A549 (cell line): ENCODE data around the gene ZP4. TPM values are rescaled to one million over a fixed set of nuclear protein-coding genes. Genes with fewer than 3 reads are reported as not detected.
A peak's percentile ranks its signal among the peaks of the same experiment; 100 is the strongest.

Experiments
- ATAC-seq, 2 experiments: fragments of 200-7000 bp in 1 of 2; fragments of >200 bp in 1 of 2; cut with Nextera tagmentation in 1 of 2; cut with Tn5 transposase in 1 of 2; 3 replicates each; pipeline versions ENCODE4 v1.8.0 to v1.9.1; 2018 to 2020; ENCODE audit warnings: mild to moderate bottlenecking in 1 of 2, moderate library complexity in 1 of 2
- CTCF ChIA-PET: fragments of 300-600 bp; sonication (Branson Sonifier 250); formaldehyde crosslinking; extraction: SDS; loops from one replicate; lab custom pipeline; 2021; ENCODE audit warnings: antibody characterized with exemption, inconsistent platforms; lab: Yijun Ruan, JAX
- POLR2A ChIA-PET: fragments of 350-600 bp; formaldehyde crosslinking; extraction: SDS; loops from one replicate; lab custom pipeline; 2021; ENCODE audit warnings: antibody characterized with exemption, inconsistent platforms; lab: Yijun Ruan, JAX
- DNase-seq, 2 experiments: peaks; one replicate each; pipeline versions ENCODE4 v3.0.0 to v3.0.0-alpha.2; 2011 to 2016; ENCODE audit warnings: low read depth in 1 of 2, low spot score in 1 of 2
- FAIRE-seq: peaks from 2 replicates; lab custom pipeline; 2011; peaks lifted over from hg19 to GRCh38; lab: Jason Lieb, UNC
- H3K27ac ChIP-seq, 2 experiments: fragments of >200 bp; sonication (Bioruptor Twin); formaldehyde crosslinking; 3 replicates each; pipeline ENCODE4 v1.5.1; 2016 to 2017
- H3K4me1 ChIP-seq: fragments of >200 bp; sonication (Bioruptor Twin); formaldehyde crosslinking; 3 replicates; pipeline ENCODE4 v1.6.1; 2016
- H3K4me2 ChIP-seq: fragments of >200 bp; sonication (Bioruptor Twin); formaldehyde crosslinking; 3 replicates; pipeline ENCODE4 v1.6.1; 2016
- H3K4me3 ChIP-seq: fragments of >200 bp; sonication (Bioruptor Twin); formaldehyde crosslinking; 3 replicates; pipeline ENCODE4 v1.5.1; 2016
- H3K9me3 ChIP-seq: fragments of >200 bp; sonication (Bioruptor Twin); formaldehyde crosslinking; 3 replicates; pipeline ENCODE4 v1.6.1; 2016
- BHLHE40 ChIP-seq: IDR thresholded peaks from 2 replicates; pipeline ENCODE4 v1.6.1; 2012; ENCODE audit warnings: low read depth, low read length, inconsistent platforms
- CHD4 ChIP-seq: fragments of 200-600 bp; sonication (generic); IDR thresholded peaks from 2 replicates; pipeline ENCODE4 v1.6.1; 2016; ENCODE audit warnings: antibody characterized with exemption, mild to moderate bottlenecking, borderline replicate concordance
- CTCF ChIP-seq: fragments of >200 bp; sonication (Bioruptor Twin); formaldehyde crosslinking; IDR thresholded peaks from 3 replicates; pipeline ENCODE4 v1.5.1; 2016
- EHF ChIP-seq: fragments of 250-450 bp; sonication (Bioruptor Pico); IDR thresholded peaks from 2 replicates; pipeline ENCODE4 v1.5.0; 2020; ENCODE audit warnings: mild to moderate bottlenecking
- ELK1 ChIP-seq: fragments of 150-350 bp; IDR thresholded peaks from 2 replicates; pipeline ENCODE4 v1.6.1; 2014; ENCODE audit warnings: low read depth, mild to moderate bottlenecking, low read length
- EP300 ChIP-seq, 2 experiments: fragments of >200 bp; sonication (Bioruptor Twin); formaldehyde crosslinking; IDR thresholded peaks; 2 replicates in 1 of 2; 3 replicates in 1 of 2; pipeline ENCODE4 v1.6.1; 2016 to 2017
- ESRRA ChIP-seq: fragments of 150-350 bp; IDR thresholded peaks from 2 replicates; pipeline ENCODE4 v1.6.1; 2014; ENCODE audit warnings: mild to moderate bottlenecking, low read length, borderline replicate concordance
- FOSL2 ChIP-seq, 2 experiments: fragments of 450-650 bp in 1 of 2; fragments of >200 bp in 1 of 2; sonication (Bioruptor Twin) in 1 of 2; formaldehyde crosslinking; IDR thresholded peaks; 2 replicates each; pipeline versions ENCODE4 v1.5.0 to v1.6.1; 2016 to 2020; ENCODE audit warnings: mild to moderate bottlenecking in 1 of 2, moderate library complexity in 1 of 2
- FOXS1 ChIP-seq: fragments of 250-450 bp; sonication (Bioruptor Pico); IDR thresholded peaks from 2 replicates; pipeline ENCODE4 v1.5.0; 2020; ENCODE audit warnings: mild to moderate bottlenecking, moderate library complexity
- GATA3 ChIP-seq: IDR thresholded peaks from 2 replicates; pipeline ENCODE4 v1.6.1; 2012; ENCODE audit warnings: borderline replicate concordance
- KDM1A ChIP-seq: fragments of 200-600 bp; sonication (generic); IDR thresholded peaks from 2 replicates; pipeline ENCODE4 v1.6.1; 2016; ENCODE audit warnings: low read depth, mild to moderate bottlenecking
- MAFK ChIP-seq: fragments of 450-650 bp; IDR thresholded peaks from 2 replicates; pipeline ENCODE4 v1.6.1; 2014; ENCODE audit not compliant: partially characterized antibody
- MAX ChIP-seq: IDR thresholded peaks from 2 replicates; pipeline ENCODE4 v1.6.1; 2012
- MYC ChIP-seq: IDR thresholded peaks from 2 replicates; pipeline ENCODE4 v1.6.1; 2012; ENCODE audit warnings: mild to moderate bottlenecking, inconsistent platforms, low read length, improper control_type of control experiment, borderline replicate concordance
- NPAS2 ChIP-seq: fragments of 250-450 bp; sonication (Bioruptor Pico); IDR thresholded peaks from 2 replicates; pipeline ENCODE4 v1.8.0; 2022; ENCODE audit warnings: mild to moderate bottlenecking, moderate library complexity, borderline replicate concordance
- NR3C1 ChIP-seq: fragments of >200 bp; sonication (Bioruptor Twin); formaldehyde crosslinking; IDR thresholded peaks from 3 replicates; pipeline ENCODE4 v1.6.1; 2017
- PHF8 ChIP-seq: fragments of 200-600 bp; sonication (generic); IDR thresholded peaks from 2 replicates; pipeline ENCODE4 v1.6.1; 2016; ENCODE audit warnings: low read depth, mild to moderate bottlenecking, antibody characterized with exemption, moderate library complexity, borderline replicate concordance
- POLR2AphosphoS2 ChIP-seq: conservative IDR thresholded peaks from 2 replicates; pipeline ENCODE4 v1.6.1; 2012; ENCODE audit warnings: low read length, improper control_type of control experiment, inconsistent platforms
- RAD21 ChIP-seq, 2 experiments: fragments of >200 bp in 1 of 2; sonication (Bioruptor Twin) in 1 of 2; formaldehyde crosslinking in 1 of 2; IDR thresholded peaks in 1 of 2; conservative IDR thresholded peaks in 1 of 2; 2 replicates in 1 of 2; 3 replicates in 1 of 2; pipeline ENCODE4 v1.6.1; 2012 to 2018; ENCODE audit warnings: inconsistent platforms in 1 of 2
- RARB ChIP-seq: fragments of 250-450 bp; sonication (Bioruptor Pico); IDR thresholded peaks from 2 replicates; pipeline ENCODE4 v1.8.0; 2021; ENCODE audit warnings: mild to moderate bottlenecking, moderate library complexity
- RCOR1 ChIP-seq: fragments of 150-350 bp; IDR thresholded peaks from 2 replicates; pipeline ENCODE4 v1.6.1; 2014; ENCODE audit warnings: antibody characterized with exemption, low read length, low read depth
- REST ChIP-seq: fragments of 200-600 bp; sonication (generic); IDR thresholded peaks from 2 replicates; pipeline ENCODE4 v1.6.1; 2016; ENCODE audit warnings: antibody characterized with exemption, mild to moderate bottlenecking, moderate library complexity
- SREBF2 ChIP-seq: fragments of 450-650 bp; IDR thresholded peaks from 2 replicates; pipeline ENCODE4 v1.6.1; 2014; ENCODE audit warnings: mild to moderate bottlenecking, moderate library complexity
- TFCP2L1 ChIP-seq: fragments of 250-450 bp; sonication (Bioruptor Pico); IDR thresholded peaks from 2 replicates; pipeline ENCODE4 v1.5.0; 2021; ENCODE audit warnings: mild to moderate bottlenecking
- WGBS: methylation state at CpG from one replicate; pipeline ENCODE4 v1.1.6; 2017; ENCODE audit errors: missing lambda C conversion rate; 5-methylcytosine and 5-hydroxymethylcytosine counted together
- polyA plus RNA-seq, 4 experiments: library from polyadenylated mRNA; depleted of rRNA in 3 of 4; stranded (reverse); fragments of >200 nt; fragmentation: RNase III in 1 of 4; extraction: RNeasy Plus Mini Kit Qiagen cat#74134 plus additional on column Dnase treatment in 1 of 4; gene quantifications; 2 replicates in 3 of 4; 3 replicates in 1 of 4; pipeline ENCODE4 v1.2.3, GENCODE V29; 2011 to 2017

Gene ZP4
- polyA plus RNA-seq, 2 of the 4 experiments (the other 2 are of a cell fraction): not detected

GRCh38 chr1:237902960-237903743, 12.4 kb upstream of the ZP4 start:
- no peak overlapping the region for H3K27ac ChIP-seq
- 3% methylated on average over 4 of the region's 4 CpGs for WGBS
- ChIA-PET CTCF (interaction anchor here (1.2 kb wide), 1 partner anchor 39 kb away, joined by 3 read pairs; no protein-coding TSS in a partner anchor), POLR2A (no interaction called here)
- ATAC-seq: no peak
- no peak overlapping the region for H3K4me2 ChIP-seq
- no peaks in the 10 kb centered on the region for H3K4me1 ChIP-seq
- no peak overlapping the region for H3K4me3 ChIP-seq
- no peak for DNase-seq
- no peak for FAIRE-seq
- TF ChIP-seq CHD4 (no peak), ESRRA (no peak), FOXS1 (CRISPR knock-in tag) (no peak), MAX (no peak), RCOR1 (no peak)
- no peaks in the 10 kb centered on the region for H3K9me3 ChIP-seq

- H3K4me2 ChIP-seq: no peak overlapping the region
- CTCF ChIA-PET: interaction anchor here (0.6 to 0.9 kb wide), 2 partner anchors 62 to 494 kb away, joined by 3 read pairs; no protein-coding TSS in a partner anchor
- no peak overlapping the region for H3K4me3 ChIP-seq
- FAIRE-seq (no peak), DNase-seq (peak; percentile 32 to 44), ATAC-seq (peak; percentile 85 to 94)
- H3K27ac ChIP-seq: no peak overlapping the region
- POLR2A ChIA-PET: no interaction called here
- H3K4me1 ChIP-seq: no peaks in the 10 kb centered on the region
- 29% methylated on average over 5 of the region's 5 CpGs for WGBS
- H3K9me3 ChIP-seq: no peaks in the 10 kb centered on the region
- TF ChIP-seq TFCP2L1 (no peak), NR3C1 (no peak), POLR2AphosphoS2 (no peak), EP300 (IDR thresholded peaks at IDR 0.05) (no peak), RAD21 (conservative IDR thresholded peaks at IDR 0.05 in 1 of 2, IDR thresholded peaks at IDR 0.05 in 1 of 2) (0 out of 5 replicates have a peak, but pooled peaks of 1 of the 2 experiments have one; percentile 11), CTCF (peak; percentile 19; the same call in 1 of the 3 replicates), EHF (no peak)
These were observed 10.7 kb upstream of the ZP4 start for GRCh38 chr1:237901299-237901934.

GRCh38 chr1:237895630-237896029, 4.9 kb upstream of the ZP4 start:
- ChIA-PET CTCF (no interaction called here), POLR2A (no interaction called here)
- Histone ChIP-seq H3K4me3 (no peak overlapping the region), H3K9me3 (no peaks in the 10 kb centered on the region), H3K27ac (no peak overlapping the region), H3K4me1 (no peaks in the 10 kb centered on the region), H3K4me2 (no peak overlapping the region)
- ATAC-seq: no peak
- no peak for DNase-seq
- no peak for FAIRE-seq
- TF ChIP-seq REST (no peak), TFCP2L1 (no peak), KDM1A (no peak), ELK1 (no peak), MYC (no peak), EP300 (IDR thresholded peaks at IDR 0.05) (no peak), BHLHE40 (no peak), PHF8 (no peak), SREBF2 (no peak), CHD4 (no peak), FOXS1 (CRISPR knock-in tag) (no peak), NR3C1 (no peak), GATA3 (no peak), MAFK (no peak), ESRRA (no peak), RARB (CRISPR knock-in tag) (no peak), FOSL2 (IDR thresholded peaks at IDR 0.05) (no peak), FOSL2 (CRISPR knock-in tag; IDR thresholded peaks at IDR 0.05) (no peak), RAD21 (conservative IDR thresholded peaks at IDR 0.05 in 1 of 2, IDR thresholded peaks at IDR 0.05 in 1 of 2) (no peak), NPAS2 (no peak)
